Uterus (tissue), 4 donors: ENCODE results near the gene ZNF268. TPM values are rescaled to one million over a fixed set of nuclear protein-coding genes. Genes with fewer than 3 reads are reported as not detected.

Experiments used
- DNase-seq, 2 donors: peaks; one replicate each; pipeline ENCODE4 v3.0.0-alpha.2; 2019 to 2020
- H3K27ac ChIP-seq, 2 donors: fragments of 200-600 bp; sonication (generic); 1 replicate in 1 of 2; 2 replicates in 1 of 2; pipeline ENCODE4 v1.5.1; 2016 to 2018
- H3K27me3 ChIP-seq, 2 donors: fragments of 200-600 bp; sonication (generic); one replicate each; pipeline ENCODE4 v1.5.1; 2018 to 2019; ENCODE audit warnings: control low read depth in 1 of 2
- H3K36me3 ChIP-seq, 2 donors: fragments of 200-600 bp; sonication (generic); one replicate each; pipeline ENCODE4 v1.5.1; 2019; ENCODE audit warnings: control low read depth in 1 of 2
- H3K4me1 ChIP-seq, 2 donors: fragments of 200-600 bp; sonication (generic); one replicate each; pipeline ENCODE4 v1.5.1; 2018 to 2019; ENCODE audit warnings: control low read depth in 1 of 2
- H3K4me3 ChIP-seq, 2 donors: fragments of 200-600 bp; sonication (generic); 1 replicate in 1 of 2; 2 replicates in 1 of 2; pipeline ENCODE4 v1.5.1; 2018 to 2019; ENCODE audit warnings: mild to moderate bottlenecking in 1 of 2
- H3K9me3 ChIP-seq, 2 donors: fragments of 200-600 bp; sonication (generic); one replicate each; pipeline ENCODE4 v1.5.1; 2019; ENCODE audit warnings: control low read depth in 1 of 2
- CTCF ChIP-seq, 4 experiments: fragments of 200-600 bp in 2 of 4; fragments of 450-650 bp in 2 of 4; sonication (generic) in 2 of 4; IDR thresholded peaks; one replicate each; pipeline ENCODE4 v1.5.1; 2016 to 2019; ENCODE audit warnings: antibody characterized with exemption in 4 of 4, mild to moderate bottlenecking in 2 of 4, moderate library complexity in 1 of 4
- POLR2A ChIP-seq, 2 donors: fragments of 450-650 bp; IDR thresholded peaks; one replicate each; pipeline ENCODE4 v1.6.1; 2016; ENCODE audit warnings: antibody characterized with exemption in 2 of 2, mild to moderate bottlenecking in 1 of 2, moderate library complexity in 1 of 2
- intact Hi-C: fragments of 100-400 bp; cut with DNase I; formaldehyde crosslinking; loops from one replicate; pipeline ENCODE4 v1.15.1; 2023; ENCODE audit warnings: low total_unique reads
- total RNA-seq, 4 donors: library from RNA; depleted of rRNA in 3 of 4; stranded (reverse); fragments of >200 nt in 3 of 4; gene quantifications; one replicate each; pipeline versions ENCODE4 v1.1.0 to v1.2.4, GENCODE V29; 2014 to 2023
- donor health status: DM: yes; HTN: yes; CAD: no.

ZNF268 gene
- total RNA-seq, 4 donors from 2014 or later, result 2.1 to 80.9 (median 23.8) TPM

DNA sequence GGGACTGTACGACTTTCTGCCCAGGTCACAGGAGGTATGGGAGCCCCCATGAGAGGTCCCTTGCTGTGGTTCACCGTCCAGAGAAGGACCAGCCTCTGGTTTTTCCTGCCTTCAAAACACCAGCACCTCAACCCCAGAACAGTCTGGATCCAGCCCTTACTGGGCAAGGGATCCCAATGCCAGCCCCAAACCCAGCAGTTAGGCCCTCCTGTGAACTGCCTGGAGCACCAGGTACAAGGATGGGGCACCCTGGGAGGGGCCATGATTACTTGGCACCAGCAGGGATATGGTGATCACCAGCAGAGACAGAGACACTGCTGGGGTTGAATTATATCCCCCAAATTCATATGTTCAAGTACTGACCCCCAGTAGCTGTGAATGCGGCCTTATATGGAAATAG, 34.4 kb downstream of the ZNF268 start:
- Histone ChIP-seq H3K27me3 (no peaks in the 10 kb centered on the region), H3K27ac (no peak overlapping the region), H3K36me3 (no peaks in the 10 kb centered on the region), H3K4me1 (no peaks in the 10 kb centered on the region), H3K4me3 (no peak overlapping the region), H3K9me3 (peaks cover 0 to 31% of the 10 kb centered on the region in 2 donors)
- DNase-seq, result no peak
- TF ChIP-seq POLR2A (IDR thresholded peaks at IDR 0.05), result no peak
- no peak for TF ChIP-seq CTCF (IDR thresholded peaks at IDR 0.05)
- intact Hi-C loops, result no loop called here

DNA sequence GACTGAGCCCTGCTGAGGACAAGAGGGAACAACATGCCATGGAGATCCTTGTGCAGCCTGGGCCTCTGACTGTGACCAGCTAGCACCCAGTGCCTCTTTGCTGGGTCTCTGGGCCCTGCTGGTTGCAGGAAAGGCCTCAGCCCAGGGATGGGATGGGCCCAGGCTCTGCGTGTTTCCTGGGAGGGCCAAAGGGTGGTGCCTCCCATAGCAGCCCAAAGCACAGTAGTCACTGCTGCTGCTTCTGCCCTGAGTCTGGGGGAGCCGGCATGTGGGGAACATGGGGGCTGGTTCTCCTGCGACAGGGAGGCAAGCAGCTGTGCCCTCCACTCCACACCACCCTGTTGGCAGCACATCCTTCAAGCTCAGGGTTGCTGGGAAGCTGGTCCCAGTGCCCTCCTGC, 35.9 kb downstream of the ZNF268 start:
- intact Hi-C loops, result no loop called here
- no peaks in the 10 kb centered on the region for H3K4me1 ChIP-seq
- no peaks in the 10 kb centered on the region for H3K27me3 ChIP-seq
- peaks cover 0 to 16% of the 10 kb centered on the region in 2 donors for H3K9me3 ChIP-seq
- H3K4me3 ChIP-seq, result no peak overlapping the region
- DNase-seq, result no peak
- no peak overlapping the region for H3K27ac ChIP-seq
- no peak for TF ChIP-seq POLR2A (IDR thresholded peaks at IDR 0.05)
- no peak for TF ChIP-seq CTCF (IDR thresholded peaks at IDR 0.05)
- H3K36me3 ChIP-seq, result no peaks in the 10 kb centered on the region

DNA sequence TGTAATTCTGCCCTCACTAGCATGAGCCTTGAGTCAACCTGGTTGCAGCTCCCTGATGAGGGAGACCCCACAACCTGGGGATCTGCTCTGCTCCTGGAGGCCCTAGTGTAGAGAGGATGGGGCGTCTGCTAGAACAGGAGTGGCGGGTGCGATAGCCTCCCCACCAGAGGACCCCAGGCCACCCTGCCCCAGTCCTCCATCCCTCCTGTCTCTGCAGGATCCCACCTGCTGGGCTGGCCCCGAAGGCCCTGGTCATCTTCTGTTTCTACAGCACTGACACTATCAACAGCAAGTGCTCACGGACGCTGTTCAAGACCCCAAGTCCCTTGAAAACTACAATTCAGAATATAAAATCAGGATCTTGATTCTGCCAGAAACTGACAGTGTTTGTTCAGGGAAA, 39.2 kb downstream of the ZNF268 start:
- no peak for DNase-seq
- no peak overlapping the region for H3K4me3 ChIP-seq
- no peaks in the 10 kb centered on the region for H3K4me1 ChIP-seq
- no peaks in the 10 kb centered on the region for H3K36me3 ChIP-seq
- no peaks in the 10 kb centered on the region for H3K27me3 ChIP-seq
- intact Hi-C loops, result no loop called here
- no peaks in the 10 kb centered on the region for H3K9me3 ChIP-seq
- TF ChIP-seq POLR2A (IDR thresholded peaks at IDR 0.05), result no peak
- no peak for TF ChIP-seq CTCF (IDR thresholded peaks at IDR 0.05)
- no peak overlapping the region for H3K27ac ChIP-seq

DNA sequence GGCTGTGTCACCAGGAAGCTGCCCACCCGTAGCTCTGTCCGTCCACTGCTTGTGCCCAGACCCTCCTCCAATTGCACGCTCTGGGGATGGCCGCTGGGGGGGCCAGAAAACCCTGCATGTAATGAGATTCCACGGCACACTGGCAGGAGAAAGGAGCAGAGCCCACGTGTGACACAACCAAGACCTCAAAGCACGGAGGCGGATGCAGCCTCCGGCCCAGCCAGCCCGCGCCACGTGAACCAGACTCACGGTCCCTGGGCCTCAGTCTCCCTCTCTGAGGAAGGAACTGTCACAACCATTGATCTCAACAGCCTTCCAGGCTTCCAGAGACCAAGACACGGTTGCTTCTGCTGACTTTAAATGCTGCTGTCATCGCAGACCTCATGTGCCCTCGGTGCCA, 39.9 kb downstream of the ZNF268 start:
- Histone ChIP-seq H3K4me3 (no peak overlapping the region), H3K9me3 (no peaks in the 10 kb centered on the region), H3K27ac (no peak overlapping the region), H3K36me3 (no peaks in the 10 kb centered on the region), H3K27me3 (no peaks in the 10 kb centered on the region), H3K4me1 (no peaks in the 10 kb centered on the region)
- intact Hi-C loops, result no loop called here
- no peak for DNase-seq
- TF ChIP-seq CTCF (IDR thresholded peaks at IDR 0.05) (no peak), POLR2A (IDR thresholded peaks at IDR 0.05) (no peak)

DNA sequence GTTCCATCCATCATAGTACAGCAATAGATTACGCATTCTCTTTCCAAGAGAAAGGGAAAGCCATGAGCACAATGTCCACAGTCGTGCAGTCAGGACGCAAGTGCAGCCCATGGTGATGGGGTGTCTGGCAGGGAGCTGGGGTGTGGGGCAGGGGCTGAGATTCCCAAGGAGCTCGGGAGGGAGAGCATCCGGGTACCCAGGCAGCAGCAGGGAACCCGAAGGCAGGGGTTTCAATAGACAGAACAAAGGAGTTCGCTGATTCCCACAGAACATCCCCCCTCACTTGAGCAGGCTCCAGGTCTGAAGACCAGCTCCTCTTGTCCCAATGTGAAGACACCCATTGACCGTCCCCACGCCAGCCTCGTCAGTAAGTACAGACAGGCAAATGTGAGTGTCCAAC, 40.9 kb downstream of the ZNF268 start:
- H3K36me3 ChIP-seq, result no peaks in the 10 kb centered on the region
- H3K4me1 ChIP-seq, result no peaks in the 10 kb centered on the region
- H3K27ac ChIP-seq, result no peak overlapping the region
- no peaks in the 10 kb centered on the region for H3K9me3 ChIP-seq
- no peak for TF ChIP-seq POLR2A (IDR thresholded peaks at IDR 0.05)
- no peak for DNase-seq
- H3K4me3 ChIP-seq, result no peak overlapping the region
- intact Hi-C loops, result no loop called here
- no peaks in the 10 kb centered on the region for H3K27me3 ChIP-seq

DNA sequence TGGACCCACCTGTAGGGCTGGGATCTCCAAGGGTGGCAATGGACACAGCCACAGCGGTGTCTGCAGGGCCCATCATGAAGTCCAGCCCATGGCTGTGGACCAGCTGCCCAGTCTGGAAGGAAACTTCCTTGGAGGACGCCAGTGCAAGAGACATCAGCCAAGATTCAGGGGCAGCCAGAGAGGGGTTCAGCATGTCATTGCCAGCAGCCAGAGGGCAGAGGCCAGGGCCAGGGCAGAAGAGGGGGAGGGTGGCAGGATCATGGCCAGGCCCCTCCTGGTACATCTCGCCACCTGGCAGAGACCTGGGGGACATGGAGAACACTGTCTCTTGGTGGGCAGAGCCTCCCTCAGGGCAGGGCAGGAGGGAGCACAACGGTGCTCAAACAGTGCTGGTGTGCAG, 44.2 kb downstream of the ZNF268 start:
- H3K9me3 ChIP-seq, result no peaks in the 10 kb centered on the region
- TF ChIP-seq CTCF (IDR thresholded peaks at IDR 0.05), result no peak
- no peak for TF ChIP-seq POLR2A (IDR thresholded peaks at IDR 0.05)
- H3K36me3 ChIP-seq, result no peaks in the 10 kb centered on the region
- intact Hi-C loops, result no loop called here
- no peaks in the 10 kb centered on the region for H3K4me1 ChIP-seq
- DNase-seq, result no peak
- no peaks in the 10 kb centered on the region for H3K27me3 ChIP-seq
- H3K4me3 ChIP-seq, result no peak overlapping the region
- no peak overlapping the region for H3K27ac ChIP-seq
